ENCODE measurements around the gene COL1A1.

Gene COL1A1

DNA sequence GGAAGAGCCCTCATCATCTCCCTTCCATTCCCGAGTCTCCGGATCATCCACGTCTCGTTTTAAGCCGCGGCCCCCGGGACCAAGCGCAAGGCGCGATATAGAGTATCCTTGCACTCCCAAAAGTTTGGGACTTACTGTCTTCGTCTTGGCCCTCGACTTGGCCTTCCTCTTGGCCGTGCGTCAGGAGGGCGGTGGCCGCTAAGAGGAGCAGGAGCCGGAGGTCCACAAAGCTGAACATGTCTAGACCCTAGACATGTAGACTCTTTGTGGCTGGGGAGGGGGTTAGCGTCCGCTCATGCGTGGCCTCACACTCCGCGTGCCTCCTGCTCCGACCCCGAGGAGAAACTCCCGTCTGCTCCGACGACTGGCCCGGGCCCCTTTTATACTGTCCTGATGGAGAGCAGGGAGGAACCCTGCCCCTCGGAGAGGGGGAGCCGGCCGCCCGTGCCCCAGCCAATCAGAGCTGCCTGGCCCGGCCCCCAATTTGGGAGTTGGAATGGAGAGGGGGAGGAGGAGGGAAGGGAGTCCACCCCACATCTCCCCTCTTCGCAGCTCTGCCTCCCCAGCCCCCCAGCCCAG is at the start of gene COL1A1:
Gene COL1A1 (minus strand): TSS at position 356 of the 579 bp plus-strand sequence. CDS start 118 bp downstream, at position 238.
- DNase-seq (ENCODE audit: low read depth in 2 of 2): no peak

DNA sequence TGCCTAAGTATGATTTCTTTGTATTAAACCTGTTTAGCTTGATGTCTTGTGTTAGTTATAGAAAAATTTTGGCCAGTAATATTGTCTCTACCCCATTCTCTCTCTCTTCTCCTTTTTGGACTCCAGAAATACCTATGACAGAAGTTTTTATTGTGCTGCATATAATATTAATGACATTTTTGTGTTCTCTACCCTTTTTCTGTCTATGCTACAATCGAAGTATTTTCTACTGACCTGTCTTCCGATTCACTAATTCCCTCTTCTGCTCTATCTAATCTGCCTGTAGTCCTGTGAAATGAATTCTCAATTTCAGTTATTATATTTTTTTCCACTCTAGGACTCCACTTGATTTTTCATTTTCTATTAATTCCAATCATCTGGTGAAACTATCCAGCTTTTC is 46.8 kb upstream of the COL1A1 start:
- no peak for DNase-seq (ENCODE audit: low read depth in 2 of 2)

DNA sequence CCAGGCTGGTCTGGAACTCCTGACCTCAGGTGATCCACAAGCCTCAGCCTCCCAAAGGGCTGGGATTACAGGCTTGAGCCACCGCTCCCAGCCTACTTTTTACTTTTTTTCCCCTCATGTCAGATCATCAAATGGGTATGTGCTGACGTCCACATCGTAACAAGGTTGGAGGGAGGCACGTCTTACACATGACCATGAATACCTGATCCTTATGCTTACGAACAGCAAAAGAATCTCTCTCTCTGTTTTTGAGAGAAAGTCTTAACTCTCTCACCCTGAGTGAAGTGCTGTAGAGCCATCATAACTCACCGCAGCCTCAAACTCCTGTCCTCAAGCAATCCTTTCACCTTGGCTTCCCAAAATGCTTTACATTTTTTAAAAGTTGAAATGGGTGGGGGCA is 43.3 kb upstream of the COL1A1 start:
- no peak for DNase-seq (ENCODE audit: low read depth in 2 of 2)

DNA sequence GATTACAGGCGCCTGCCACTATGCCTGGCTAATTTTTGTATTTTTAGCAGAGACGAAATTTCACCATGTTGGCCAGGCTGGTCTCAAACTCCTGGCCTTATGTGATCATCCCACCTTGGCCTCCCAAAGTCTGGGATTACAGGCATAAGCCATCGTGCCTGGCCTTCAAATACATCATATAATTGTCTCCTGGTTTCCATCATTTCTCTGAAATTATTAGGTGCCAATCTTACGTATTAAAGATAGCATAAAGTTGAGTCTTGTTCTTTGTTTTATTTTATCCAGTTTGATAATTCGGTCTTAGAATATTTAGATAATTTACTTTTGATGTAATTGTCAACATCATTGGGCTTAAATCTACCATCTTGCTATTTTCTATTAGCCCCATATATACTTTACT is 40.0 kb upstream of the COL1A1 start:
- no peak for DNase-seq (ENCODE audit: low read depth in 2 of 2)

DNA sequence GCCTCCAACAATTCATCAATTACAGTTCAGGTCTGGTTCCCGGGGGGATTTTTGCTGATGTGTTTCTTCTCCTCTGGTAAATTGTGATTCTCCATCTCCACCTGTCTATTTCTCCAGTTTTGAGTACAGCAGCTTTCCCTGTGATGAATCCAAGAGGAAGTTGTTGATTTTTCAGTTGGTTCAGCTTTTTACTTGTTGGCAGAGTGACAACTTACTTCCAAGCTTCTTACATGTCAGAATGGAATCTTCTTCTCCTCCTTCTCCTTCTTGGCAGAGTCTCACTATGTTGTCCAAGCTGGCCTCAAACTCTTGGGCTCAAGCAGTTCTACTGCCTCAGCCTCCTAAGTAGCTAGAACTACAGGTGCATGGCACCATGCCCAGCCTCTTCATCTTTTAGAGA is 39.4 kb upstream of the COL1A1 start:
- DNase-seq (ENCODE audit: low read depth in 2 of 2): no peak

DNA sequence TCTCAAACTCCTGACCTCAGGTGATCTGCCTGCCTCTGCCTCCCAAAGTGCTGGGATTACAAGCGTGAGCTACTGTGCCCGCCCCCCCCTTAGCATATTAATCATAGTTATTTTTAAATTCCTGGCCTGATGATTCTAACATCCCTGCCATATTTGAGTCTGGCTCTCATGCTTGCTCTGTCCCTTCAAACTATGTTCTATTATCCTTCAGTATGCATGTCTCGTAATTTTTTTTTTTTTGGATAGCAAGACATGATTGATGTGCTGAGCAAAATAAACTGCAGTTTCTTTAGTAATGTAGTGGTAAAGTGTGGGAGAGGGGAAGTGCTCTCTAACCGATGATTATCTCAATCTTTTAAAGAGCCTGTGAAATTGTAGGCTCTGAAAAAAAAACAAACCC is 38.5 kb upstream of the COL1A1 start:
- DNase-seq (ENCODE audit: low read depth in 2 of 2): no peak

DNA sequence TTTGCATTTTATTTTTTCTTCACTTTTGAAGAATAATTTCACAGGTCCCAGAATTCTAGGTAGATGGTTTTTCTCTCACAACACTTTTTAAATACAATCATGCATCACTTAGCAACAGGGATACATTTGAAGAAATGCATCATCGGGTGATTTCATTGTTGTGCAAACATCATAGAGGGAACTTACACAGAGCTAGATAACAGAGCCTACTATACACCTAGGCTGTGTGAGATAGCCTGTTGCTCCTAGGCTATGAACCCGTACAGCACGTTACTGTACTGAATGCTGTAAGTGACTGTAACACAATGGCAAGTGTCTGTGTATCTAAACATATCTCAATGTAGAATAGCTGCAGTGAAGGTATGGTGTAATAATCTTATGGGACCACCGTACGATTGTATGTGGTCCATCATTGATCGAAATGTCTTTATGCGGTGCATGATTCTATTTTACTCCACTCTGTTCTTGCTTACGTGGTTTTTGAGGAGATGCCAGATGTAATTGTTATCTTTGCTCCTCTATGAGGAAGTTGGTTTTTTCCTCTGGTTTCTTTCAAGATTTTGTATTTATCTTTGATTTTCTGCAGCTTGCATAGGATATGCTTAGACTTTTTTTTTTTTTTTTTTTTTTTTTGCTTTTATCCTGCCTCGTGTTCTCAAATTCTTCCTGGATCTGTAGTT is 37.3 kb upstream of the COL1A1 start:
- no peak for DNase-seq (ENCODE audit: low read depth in 2 of 2)

DNA sequence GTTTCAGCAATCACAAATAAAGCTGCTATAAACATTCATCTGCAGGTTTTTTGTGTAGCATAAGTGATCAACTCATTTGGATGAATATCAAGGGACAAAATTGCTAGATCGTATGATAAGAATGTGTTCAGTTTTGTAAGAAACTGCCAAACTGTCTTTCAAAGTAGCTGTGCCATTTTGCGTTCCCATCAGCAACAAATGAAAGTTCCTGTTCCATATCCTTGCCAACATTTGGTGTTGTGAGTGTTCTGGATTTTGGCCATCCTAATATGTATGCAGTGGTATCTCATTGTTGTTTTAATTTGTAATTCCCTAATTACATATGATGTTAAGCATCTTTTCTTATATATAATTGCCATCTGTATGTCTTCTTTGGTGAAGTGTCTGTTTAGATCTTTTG is 36.5 kb upstream of the COL1A1 start:
- DNase-seq (ENCODE audit: low read depth in 2 of 2): no peak

DNA sequence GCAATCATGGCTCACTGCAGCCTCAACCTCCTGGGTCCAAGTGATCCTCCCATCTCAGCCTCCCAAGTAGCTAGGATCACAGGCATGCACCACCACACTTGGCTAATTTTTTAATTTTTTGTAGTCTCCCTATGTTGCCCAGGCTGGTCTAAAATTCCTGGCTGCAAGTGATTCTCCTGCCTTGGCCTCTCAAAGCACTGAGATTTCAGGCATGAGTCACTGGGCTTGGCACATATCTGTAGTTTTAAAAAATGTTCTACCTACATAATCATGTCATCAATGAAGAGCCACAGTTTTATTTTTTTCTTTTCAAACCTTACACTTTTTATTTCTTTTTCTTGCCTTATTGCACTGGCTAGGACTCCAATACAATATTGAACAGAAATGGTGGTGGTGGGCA is 33.1 kb upstream of the COL1A1 start:
- DNase-seq (ENCODE audit: low read depth in 2 of 2): no peak

DNA sequence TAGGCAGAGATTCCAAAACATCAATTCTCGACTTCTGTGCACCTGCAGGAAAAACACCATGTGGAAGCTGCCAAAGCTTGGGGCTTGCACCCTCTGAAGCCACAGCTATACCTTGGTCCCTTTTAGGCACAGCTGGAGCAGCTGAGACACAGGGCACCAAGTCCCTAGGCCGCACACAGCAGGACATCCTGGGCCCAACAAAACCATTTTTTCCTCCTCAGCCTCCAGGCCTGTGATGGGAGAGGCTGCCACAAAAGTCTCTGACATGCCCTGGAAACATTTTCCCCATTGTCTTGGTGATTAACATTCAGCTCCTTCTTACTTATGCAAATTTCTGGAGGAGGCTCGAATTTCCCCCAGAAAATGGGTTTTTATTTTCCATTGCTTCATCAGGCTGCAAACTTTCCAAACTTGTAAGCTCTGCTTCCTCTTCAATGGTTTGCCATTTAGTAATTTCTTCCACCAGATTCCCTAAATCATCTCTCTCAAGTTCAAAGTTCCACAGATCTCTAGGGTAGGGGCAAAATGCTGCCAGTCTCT is 24.3 kb upstream of the COL1A1 start:
- DNase-seq (ENCODE audit: low read depth in 2 of 2): no peak

DNA sequence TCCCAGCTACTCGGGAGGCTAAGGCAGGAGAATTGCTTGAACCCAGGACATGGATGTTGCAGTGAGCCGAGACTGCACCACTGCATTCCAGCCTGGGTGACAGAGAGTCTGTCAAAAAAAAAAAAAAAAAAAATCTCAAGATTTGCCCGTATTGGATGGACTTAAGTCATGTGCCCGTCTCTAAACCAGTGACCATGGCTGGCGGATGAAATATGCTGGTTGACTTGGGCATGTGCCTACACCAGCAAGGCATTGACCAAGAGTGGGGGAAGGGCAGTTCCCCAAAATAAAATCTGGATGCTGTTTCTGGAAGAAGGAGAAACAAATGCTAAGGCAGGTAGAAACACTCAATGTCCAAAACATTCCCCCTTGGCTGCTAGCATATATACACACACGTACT is 21.5 kb upstream of the COL1A1 start:
- DNase-seq (ENCODE audit: low read depth in 2 of 2): no peak

DNA sequence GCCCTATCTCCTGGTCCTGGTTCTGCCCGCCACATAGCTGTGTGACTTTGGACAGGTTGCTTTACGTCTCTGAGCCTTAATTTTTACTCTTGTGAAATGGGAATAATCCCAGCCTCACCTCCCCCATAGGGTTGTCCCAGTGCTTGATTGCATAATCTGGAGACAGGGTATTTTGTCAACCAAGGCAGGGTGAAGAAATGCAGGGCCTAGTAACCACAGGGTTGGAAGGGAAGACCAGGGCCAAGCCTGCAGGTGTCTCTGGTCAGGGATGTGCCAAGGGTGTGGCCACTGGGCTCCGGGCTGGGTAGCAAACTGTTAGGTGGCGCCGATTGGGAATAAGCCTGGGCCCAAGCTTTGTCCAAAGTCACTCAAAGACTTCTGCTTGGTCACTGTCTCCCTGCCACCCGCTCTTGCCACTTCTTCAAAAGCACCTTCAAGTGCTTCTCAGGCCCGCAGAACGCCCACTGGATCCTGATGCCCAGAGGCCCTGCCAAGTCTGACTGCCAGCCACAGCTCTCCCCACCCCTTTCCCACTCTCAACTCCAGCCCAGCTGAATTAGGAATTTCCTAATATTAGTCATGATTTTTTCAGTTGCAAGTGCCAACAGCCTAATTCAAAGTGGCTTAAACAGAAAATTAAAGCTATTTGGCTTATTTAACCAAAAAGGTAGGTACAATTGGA is 20.6 kb upstream of the COL1A1 start:
- no peak for DNase-seq (ENCODE audit: low read depth in 2 of 2)

DNA sequence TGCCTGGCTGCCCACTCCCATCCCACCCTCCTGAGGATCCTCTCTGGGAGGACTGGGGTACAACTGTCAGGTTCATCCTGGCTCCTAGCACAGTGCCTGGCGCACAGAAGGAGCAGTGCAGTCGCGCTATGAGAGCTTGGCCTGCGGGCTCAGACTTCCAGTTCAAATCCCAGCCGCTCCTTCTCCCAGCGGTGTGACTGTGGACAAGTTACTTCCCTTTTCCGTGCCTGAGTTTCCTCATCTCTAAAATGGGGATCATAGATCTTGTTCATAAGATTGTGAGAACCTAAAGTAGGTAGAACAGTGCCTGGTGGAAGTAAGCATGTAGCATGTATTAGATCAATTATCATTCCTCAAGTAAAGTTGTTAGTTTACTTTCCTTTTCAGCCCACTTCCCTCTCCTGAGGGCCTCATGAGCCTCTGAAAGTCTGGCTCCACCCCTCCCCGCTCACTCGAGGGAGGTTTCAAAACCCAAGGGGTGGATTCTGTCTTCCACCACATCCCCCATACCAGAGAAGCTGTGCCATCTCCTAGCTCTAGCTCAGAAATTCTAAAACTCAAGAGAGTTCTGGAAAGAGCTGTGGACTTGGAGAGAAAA is 19.9 kb upstream of the COL1A1 start:
- DNase-seq (ENCODE audit: low read depth in 2 of 2): no peak

DNA sequence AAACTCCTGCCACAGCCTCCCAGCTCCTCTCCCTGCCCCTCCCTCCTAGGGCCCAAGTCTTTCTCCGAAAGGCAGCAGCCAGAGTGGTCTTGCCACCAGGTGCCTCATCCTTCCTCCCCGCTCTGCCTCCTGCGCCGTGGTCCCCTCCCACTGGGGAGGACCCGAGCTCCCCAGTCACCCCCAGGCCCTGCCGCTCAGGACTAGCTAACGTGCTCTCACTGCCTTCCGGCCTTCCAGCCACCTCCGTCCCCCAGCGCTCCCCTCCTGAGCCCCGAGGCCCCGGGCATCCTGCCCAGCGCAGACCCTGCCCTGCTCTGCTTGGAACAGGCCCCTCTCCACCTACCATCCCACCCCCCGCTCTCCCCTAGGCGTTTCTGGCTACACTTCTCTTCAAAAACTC is 19.4 kb upstream of the COL1A1 start:
- DNase-seq (ENCODE audit: low read depth in 2 of 2): no peak

DNA sequence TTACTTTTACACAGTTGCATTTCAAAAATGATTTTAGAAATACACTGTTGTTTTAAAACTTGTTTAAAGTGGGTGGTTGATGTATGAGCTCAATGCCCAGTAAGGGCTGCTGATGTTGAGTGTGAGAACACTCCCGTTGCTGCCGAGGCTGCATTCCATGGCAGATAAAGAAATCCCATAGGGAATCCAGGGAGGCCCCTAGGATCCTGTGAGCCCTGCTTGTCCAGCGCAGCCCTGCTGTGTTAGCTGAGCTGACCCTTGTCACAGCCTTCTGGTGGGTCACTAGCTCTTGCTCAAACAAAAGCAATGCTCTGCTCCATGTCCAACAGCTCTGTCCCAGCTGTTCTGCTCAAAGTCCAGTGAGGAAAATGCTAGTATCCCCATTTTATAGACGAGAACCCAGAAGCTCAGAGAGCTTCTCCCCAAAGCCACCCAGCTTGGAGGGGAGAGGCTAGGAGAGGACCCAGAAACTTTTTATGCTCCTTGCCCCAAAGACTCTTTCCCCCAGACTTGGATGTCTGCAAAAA is 18.6 kb upstream of the COL1A1 start:
- no peak for DNase-seq (ENCODE audit: low read depth in 2 of 2)

DNA sequence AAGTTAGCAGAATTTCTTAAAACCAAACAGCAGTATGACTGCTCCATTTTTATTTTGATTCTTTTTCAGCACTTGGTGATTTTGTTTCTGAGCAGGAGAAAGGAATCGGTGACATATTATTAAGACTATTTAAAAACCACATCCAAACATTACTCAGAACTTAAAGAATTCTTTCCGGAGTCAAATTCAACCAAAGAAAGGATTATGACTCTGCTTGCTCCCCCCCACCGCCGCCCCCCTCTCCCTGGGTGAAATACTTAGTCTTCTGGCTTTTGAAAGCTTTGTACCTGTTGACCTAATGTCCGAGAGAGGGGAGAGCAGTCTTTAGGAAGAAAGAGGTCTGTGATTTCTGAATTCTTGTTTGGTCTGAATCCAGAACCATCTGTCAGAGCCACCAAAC is 17.9 kb upstream of the COL1A1 start:
- DNase-seq (ENCODE audit: low read depth in 2 of 2): no peak

DNA sequence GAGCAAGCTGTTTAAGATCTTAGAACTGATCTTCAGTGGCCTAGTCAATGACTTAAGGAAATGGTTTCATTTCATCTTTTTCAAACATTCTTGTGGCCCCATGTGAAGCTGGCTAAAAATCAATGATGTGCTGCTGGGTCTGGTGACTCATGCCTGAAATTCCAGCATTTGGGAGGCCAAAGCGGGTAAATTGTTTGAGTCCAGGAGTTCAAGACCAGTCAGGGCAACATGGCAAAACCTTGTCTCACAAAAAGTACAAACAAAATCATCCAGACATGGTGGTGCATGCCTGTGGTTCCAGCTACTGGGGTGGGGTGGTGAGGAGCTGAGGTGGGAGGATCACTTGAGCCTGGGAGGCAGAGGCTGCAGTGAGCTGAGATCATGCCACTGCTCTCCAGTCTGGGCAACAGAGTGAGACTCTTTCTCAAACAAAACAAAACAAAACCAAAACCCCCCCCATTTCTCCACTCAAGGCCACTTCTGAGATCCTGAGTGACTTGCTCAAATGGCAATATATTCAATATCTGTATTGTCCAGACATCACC is 17.4 kb upstream of the COL1A1 start:
- DNase-seq (ENCODE audit: low read depth in 2 of 2): no peak

DNA sequence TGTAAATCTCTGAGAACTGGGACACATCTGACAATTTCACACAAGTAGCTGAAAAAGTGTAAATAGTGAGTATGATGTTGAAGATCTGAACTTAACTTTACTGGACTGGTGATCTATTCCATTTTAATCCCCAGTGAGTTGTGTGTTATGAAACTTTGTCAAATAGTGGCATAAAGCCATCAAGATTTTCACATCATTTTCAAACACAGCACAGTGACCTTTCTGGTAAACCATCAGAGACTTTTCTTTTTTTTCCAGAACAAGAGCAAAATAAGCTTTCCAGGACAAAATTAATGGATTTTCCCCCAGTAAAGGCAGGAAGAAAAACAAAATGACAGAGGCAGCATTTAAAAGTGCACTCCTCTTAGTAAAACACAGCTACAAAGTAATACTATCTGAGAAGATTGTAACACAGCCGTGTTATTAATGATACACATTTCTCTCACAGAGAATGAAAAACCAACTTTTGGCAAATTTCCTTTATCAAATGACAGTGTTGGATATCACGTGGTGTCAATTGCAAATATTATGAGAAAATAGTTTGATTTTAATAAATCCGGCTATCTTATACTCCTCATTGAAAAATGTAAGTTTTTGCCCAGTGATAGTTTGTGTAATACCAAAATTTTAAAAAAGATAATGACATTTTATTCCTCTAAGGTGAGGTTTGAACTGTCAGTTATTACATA is 16.8 kb upstream of the COL1A1 start:
- no peak for DNase-seq (ENCODE audit: low read depth in 2 of 2)

DNA sequence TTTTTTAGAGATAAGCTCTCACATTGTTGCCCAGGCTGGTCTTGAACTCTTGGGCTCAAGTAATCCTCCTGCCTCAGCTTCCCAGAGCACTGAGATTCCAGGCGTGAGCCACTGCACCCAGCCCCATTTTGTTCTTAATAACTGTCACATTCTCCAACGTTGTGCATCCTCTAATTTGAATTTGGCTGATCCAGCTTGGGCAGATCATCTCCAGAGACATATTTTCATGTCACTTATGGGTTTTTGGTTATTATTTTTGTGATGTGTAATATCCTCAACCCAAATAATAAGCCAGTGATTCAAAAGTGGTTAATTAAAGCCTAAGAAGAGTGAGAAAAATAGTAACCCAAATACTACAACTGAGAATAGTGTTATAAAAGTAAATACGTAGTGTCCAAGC is 16.2 kb upstream of the COL1A1 start:
- no peak for DNase-seq (ENCODE audit: low read depth in 2 of 2)

DNA sequence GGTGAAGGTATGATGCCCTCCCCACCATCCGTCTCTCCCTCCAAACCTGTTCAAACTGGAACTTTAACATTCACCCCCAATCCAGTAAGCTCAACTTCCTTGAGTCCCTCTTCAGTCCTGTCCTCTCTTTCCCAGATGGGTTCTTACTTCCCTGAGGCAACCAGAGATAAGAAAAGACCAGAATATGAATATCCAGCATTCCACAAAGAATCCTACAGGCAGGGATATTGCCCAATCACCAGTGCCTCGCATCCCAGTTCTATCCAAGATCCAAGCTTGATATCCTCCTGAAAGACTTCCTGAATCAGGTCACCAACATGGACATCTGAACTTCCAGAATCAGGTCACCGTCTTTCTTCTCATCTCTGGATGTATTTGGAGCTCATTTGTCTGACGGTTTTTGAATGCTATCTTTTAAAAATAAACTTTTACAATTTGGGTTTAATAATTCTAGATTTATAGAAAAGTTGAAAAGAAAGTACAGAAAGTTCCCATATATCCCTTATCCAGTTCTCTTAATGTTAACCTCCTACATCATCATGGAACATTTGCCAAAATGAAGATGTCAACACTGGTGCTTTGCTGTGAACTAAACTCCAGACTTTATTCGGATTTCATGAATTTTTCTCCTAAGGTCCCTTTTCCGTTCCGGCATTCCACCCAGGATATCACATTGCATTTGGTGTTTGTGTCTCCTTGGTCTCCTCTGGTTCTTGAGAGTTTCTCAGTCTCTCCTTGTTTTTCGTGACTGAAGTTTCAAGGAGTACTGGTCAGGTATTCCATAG is 13.7 kb upstream of the COL1A1 start:
- no peak for DNase-seq (ENCODE audit: low read depth in 2 of 2)
